ENCODE data around the gene TOP3B. TPM values are rescaled to one million over a fixed set of nuclear protein-coding genes. Genes with fewer than 3 reads are reported as not detected.
A peak's percentile ranks its signal among the peaks of the same experiment; 100 is the strongest.
"Not testable (repeated sequence)": the region's sequence is repeated elsewhere in the genome, so short reads cannot be mapped to it uniquely, and the experiment has no call there.

Gene TOP3B
- total RNA-seq, 1 donor from 2014 or later: 83.5 TPM

DNA sequence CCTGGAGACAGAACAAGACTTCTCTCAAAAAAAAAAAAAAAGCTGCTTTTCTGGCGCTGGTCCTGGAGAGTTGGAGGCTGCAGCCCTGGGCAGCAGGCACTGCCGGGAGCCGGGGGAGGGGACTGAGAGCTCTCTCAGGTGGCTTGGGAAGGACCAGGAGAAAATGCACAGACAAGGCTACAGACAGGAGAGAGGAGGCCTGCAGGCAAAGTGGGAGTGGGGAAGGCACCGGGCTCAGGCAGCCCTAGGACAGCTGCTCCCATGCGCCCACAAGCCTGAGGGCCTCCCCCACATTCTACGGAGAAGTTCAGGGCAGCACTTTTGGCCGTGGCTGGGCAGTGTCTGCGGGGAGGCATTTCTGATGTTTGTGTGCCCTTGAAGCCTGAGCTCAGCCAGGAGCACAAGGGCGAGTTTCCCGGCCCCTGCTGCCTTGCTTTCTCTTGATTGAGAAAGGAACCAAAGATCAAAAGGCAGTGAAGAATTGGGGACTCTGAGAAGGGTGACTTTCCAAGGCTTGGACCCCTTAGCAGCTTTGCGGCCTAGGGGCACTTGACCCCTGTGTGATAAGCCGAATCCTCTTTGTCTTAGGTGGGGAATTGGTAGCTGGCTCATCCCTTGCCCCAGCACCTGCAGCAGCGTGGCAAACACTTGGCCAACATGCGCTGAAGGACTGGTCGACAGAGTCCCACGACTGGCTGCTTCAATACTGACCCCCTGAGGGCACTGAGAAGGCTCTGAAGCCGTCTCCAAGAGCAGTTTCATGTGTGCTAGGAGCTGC, 65.2 kb downstream of the TOP3B start:
- Mint-ChIP-seq H3K4me3 (ENCODE audit: unreplicated experiment) (no peak overlapping the region), H3K27ac (ENCODE audit: unreplicated experiment) (peak overlapping the region; percentile 52), H3K4me1 (ENCODE audit: low read depth, unreplicated experiment) (peaks cover 7% of the 10 kb centered on the region), H3K27me3 (ENCODE audit: unreplicated experiment) (no peaks in the 10 kb centered on the region), H3K9me3 (ENCODE audit: unreplicated experiment) (no peaks in the 10 kb centered on the region), H3K36me3 (ENCODE audit: unreplicated experiment) (no peaks in the 10 kb centered on the region)
- TF ChIP-seq, protein P1, sequence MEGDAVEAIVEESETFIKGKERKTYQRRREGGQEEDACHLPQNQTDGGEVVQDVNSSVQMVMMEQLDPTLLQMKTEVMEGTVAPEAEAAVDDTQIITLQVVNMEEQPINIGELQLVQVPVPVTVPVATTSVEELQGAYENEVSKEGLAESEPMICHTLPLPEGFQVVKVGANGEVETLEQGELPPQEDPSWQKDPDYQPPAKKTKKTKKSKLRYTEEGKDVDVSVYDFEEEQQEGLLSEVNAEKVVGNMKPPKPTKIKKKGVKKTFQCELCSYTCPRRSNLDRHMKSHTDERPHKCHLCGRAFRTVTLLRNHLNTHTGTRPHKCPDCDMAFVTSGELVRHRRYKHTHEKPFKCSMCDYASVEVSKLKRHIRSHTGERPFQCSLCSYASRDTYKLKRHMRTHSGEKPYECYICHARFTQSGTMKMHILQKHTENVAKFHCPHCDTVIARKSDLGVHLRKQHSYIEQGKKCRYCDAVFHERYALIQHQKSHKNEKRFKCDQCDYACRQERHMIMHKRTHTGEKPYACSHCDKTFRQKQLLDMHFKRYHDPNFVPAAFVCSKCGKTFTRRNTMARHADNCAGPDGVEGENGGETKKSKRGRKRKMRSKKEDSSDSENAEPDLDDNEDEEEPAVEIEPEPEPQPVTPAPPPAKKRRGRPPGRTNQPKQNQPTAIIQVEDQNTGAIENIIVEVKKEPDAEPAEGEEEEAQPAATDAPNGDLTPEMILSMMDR (IDR thresholded peaks at IDR 0.05; ENCODE audit: partially characterized antibody, unreplicated experiment): no peak
- DNase-seq: no peak

DNA sequence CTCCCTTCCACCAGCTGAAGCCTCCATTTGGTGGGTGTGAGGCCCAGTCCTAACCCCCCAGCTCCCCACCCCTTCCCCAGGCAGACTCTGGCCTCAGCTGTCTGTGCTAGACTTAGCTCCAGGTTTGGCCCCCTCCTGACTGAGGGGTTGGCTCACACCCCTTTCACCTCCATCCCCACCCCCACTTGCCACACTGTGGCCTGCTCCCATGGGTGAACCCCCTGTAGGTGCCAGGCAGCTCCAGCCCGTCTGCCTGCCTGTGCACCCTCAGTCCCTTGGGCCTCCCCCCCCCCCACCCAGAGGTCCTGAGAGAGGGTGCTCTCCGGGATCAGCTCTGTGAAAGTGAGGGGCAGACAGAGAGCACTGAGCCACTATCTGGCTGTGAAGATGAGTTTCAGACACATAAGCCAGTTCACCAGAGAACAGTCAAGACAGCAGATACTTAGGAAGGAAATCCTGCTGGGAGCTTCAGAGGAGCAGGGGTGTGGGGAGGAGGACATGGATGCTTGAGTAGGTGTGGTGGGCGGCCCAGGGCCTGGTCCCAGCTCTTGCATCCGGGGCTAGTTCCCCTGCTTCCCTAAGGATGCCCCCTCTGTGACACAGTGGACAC, 66.2 kb downstream of the TOP3B start:
- Mint-ChIP-seq H3K36me3 (ENCODE audit: unreplicated experiment) (no peaks in the 10 kb centered on the region), H3K4me1 (ENCODE audit: low read depth, unreplicated experiment) (peaks cover 7% of the 10 kb centered on the region), H3K27me3 (ENCODE audit: unreplicated experiment) (no peaks in the 10 kb centered on the region), H3K4me3 (ENCODE audit: unreplicated experiment) (no peak overlapping the region), H3K27ac (ENCODE audit: unreplicated experiment) (no peak overlapping the region), H3K9me3 (ENCODE audit: unreplicated experiment) (no peaks in the 10 kb centered on the region)
- DNase-seq: no peak
- TF ChIP-seq, protein P1 (IDR thresholded peaks at IDR 0.05; ENCODE audit: partially characterized antibody, unreplicated experiment): no peak

DNA sequence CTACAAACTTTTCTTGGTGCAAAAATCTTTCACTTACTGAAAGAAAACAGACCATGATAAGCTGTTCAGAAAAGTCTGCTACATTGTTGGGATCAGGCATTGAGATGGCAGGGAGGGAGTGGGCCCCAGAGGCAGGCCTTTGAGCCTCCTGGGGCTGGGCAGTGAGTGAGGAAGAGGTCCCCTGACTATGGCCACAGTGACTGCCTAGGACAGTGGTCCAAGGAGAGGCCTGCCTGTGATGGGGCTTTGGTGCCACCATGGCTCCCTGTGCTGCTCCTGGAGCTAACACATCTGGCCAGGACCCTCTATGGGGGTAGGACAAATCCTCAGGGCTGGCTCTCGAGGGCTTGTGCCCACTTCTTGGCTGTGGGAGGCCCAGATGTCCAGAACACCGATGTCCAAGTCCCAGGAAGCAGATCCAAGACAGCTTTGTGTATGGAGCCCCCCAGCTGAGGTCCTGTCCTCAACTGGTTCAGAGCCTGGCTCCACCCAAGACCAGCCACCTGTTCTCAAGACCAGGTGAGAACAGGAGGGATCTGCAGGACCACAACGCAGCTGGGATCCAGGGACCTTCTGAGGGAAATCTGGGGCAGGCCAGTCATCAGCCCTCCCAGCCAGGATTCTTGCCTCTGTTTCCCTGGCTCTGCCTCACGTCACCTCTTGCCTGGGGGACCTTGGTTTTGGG, 66.8 kb downstream of the TOP3B start:
- Mint-ChIP-seq H3K36me3 (ENCODE audit: unreplicated experiment) (no peaks in the 10 kb centered on the region), H3K9me3 (ENCODE audit: unreplicated experiment) (peaks cover 2% of the 10 kb centered on the region), H3K4me1 (ENCODE audit: low read depth, unreplicated experiment) (peaks cover 7% of the 10 kb centered on the region), H3K27me3 (ENCODE audit: unreplicated experiment) (no peaks in the 10 kb centered on the region), H3K4me3 (ENCODE audit: unreplicated experiment) (no peak overlapping the region), H3K27ac (ENCODE audit: unreplicated experiment) (no peak overlapping the region)
- no peak for DNase-seq
- TF ChIP-seq, protein P1 (IDR thresholded peaks at IDR 0.05; ENCODE audit: partially characterized antibody, unreplicated experiment): no peak

DNA sequence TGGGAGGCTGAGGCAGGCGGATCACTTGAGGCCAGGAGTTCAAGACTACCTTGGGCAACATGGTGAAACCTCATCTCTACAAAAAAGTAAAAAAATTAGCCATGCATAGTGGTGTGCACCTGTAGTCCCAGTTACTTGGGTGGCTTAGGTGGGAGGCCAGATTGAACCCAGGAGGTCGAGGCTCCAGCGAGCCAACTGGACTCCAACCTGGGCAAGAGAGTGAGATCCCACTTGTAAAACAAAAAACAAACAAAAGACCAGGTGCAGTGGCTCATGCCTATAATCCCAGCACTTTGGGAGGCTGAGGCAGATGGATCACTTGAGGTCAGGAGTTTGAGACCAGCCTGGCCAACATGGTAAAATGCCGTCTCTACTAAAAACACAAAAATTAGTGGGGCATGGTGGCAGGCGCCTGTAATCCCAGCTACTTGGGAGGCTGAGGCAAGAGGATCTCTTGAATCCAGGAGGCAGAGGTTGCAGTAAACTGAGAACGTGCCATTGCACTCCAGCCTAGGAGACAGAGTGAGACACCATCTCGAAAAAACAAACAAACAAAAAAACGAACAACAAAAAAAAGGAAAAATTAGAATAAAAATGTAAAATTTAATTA, 68.4 kb downstream of the TOP3B start:
- not testable (repeated sequence) for H3K27ac Mint-ChIP-seq (ENCODE audit: unreplicated experiment)

DNA sequence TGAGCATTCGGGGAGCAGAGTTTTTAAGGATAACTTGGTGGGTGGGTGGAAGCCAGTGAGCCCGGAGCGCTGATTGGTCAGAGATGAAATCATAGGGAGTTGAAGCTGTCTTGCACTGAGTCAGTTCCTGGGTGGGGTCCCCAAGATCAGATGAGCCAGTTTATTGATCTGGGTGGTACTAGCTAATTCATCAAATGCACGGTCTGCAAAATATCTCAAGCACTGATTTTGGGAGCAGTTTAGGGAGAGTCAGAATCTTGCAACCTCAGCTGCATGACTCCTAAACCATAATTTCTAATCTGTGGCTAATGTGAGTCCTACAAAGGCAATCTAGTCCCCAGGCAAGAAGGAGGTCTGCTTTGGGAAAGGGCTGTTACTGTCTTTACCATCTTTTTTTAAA, 72.2 kb downstream of the TOP3B start:
- H3K4me3 Mint-ChIP-seq (ENCODE audit: unreplicated experiment); H3K9me3 Mint-ChIP-seq (ENCODE audit: unreplicated experiment); H3K36me3 Mint-ChIP-seq (ENCODE audit: unreplicated experiment): not testable (repeated sequence)

More for the DNA sequence above, 68.4 kb downstream of the TOP3B start:
- not testable (repeated sequence) for DNase-seq; H3K4me3 Mint-ChIP-seq (ENCODE audit: unreplicated experiment); H3K4me1 Mint-ChIP-seq (ENCODE audit: low read depth, unreplicated experiment); H3K27me3 Mint-ChIP-seq (ENCODE audit: unreplicated experiment); H3K36me3 Mint-ChIP-seq (ENCODE audit: unreplicated experiment); H3K9me3 Mint-ChIP-seq (ENCODE audit: unreplicated experiment)

More for the DNA sequence above, 72.2 kb downstream of the TOP3B start:
- H3K27ac Mint-ChIP-seq (ENCODE audit: unreplicated experiment); H3K27me3 Mint-ChIP-seq (ENCODE audit: unreplicated experiment); H3K4me1 Mint-ChIP-seq (ENCODE audit: low read depth, unreplicated experiment); DNase-seq: not testable (repeated sequence)

All from glutamatergic neuron (in vitro differentiated cells).